Loucy (cell line): ENCODE measurements around the gene MLIP.

Experiments
- EZH2phosphoT487 ChIP-seq: fragments of 200-600 bp; IDR thresholded peaks from 2 replicates; pipeline ENCODE4 v1.6.1; 2018; ENCODE audit warnings: antibody characterized with exemption, mild to moderate bottlenecking, moderate library complexity, borderline replicate concordance
- TF ChIP-seq, protein P1 (sequence below): fragments of 200-600 bp; sonication (generic); conservative IDR thresholded peaks from 2 replicates; pipeline ENCODE4 v1.5.1; 2014; ENCODE audit warnings: mild to moderate bottlenecking, antibody characterized with exemption, low read length

DNA sequence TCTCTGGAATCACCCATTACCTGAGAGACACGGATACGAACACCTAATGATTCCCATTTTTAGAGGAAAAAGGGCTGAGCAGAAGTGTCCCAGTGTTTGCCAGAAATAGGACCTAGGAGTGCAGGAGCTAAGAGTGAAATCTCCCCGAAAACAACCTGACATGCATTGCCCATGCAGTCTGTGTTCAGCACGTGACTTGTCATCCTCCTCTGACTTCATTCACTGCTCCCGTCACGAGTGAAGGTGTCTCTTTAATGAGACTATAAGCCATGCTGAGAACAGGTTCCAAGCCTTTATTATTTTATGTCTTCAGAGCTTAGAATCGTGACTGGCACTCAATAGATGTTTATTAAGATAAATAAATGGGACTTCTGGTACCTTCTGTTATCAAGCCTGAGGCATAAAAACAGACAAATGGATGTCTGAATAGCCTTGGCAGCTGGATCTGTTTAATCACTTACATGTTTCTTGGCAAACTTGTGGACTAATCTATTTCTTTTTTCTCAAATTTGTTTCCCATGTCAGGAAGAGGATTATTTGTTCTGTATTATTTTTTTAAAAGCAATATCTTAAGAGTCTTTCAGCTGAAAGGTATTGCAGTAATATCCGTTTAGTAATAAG, 3.7 kb upstream of the MLIP start:
- TF ChIP-seq, protein P1, sequence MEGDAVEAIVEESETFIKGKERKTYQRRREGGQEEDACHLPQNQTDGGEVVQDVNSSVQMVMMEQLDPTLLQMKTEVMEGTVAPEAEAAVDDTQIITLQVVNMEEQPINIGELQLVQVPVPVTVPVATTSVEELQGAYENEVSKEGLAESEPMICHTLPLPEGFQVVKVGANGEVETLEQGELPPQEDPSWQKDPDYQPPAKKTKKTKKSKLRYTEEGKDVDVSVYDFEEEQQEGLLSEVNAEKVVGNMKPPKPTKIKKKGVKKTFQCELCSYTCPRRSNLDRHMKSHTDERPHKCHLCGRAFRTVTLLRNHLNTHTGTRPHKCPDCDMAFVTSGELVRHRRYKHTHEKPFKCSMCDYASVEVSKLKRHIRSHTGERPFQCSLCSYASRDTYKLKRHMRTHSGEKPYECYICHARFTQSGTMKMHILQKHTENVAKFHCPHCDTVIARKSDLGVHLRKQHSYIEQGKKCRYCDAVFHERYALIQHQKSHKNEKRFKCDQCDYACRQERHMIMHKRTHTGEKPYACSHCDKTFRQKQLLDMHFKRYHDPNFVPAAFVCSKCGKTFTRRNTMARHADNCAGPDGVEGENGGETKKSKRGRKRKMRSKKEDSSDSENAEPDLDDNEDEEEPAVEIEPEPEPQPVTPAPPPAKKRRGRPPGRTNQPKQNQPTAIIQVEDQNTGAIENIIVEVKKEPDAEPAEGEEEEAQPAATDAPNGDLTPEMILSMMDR = no peak
- no peak for TF ChIP-seq EZH2phosphoT487
